NCI-H1105 (cell line): ENCODE measurements around the gene ERP44.
"Not testable (repeated sequence)": the region's sequence is repeated elsewhere in the genome, so short reads cannot be mapped to it uniquely, and the experiment has no call there.

Experiments used
- DNase-seq: peaks from one replicate; lab custom pipeline; 2025; lab: John Stamatoyannopoulos, UW

Gene ERP44

DNA sequence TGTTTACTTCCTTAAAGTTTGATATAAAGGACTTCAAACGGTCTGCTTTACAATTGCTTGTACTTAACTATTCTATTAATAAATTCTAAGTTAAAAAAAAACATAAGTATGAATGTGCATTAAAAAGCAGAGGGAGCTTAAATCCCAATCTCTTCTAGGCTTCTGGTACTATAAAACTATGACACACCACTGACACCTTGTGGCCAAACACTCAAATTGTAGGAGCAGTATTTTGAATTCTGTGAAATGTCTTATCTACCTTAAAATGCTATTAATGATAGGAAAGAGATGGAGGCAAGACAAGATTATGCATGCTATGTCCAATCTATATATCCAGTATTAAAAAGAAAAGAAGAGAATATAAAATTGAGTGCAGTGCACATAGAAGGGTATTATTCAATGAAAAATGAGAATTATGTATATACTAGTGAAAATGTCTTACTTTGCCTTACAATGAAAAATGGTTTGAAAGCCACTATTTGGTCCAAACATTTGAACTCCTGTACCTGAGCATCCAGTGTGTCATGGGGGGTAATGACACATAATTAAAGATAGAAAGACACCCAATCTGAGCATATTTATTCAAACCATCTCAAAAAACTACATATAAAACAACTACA, 87.6 kb downstream of the ERP44 start:
- DNase-seq, result no peak

DNA sequence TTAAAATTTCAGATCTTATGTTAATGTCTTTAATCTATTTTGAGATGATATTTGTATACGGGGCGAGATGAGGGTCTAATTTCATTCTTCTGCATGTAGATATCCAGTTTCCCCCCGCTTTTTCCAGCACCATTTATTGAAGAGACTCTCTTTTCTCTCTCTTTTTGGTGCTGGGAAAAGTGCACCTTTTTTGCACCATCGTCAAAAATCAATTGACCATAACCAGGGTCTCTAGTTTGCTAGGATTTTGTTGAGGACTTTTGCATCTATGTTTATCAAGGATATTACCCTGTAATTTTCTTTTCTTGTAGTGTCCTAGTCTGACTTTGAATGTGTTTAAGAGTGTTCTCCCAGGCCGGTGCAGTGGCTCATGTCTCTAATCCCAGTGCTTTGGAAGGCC, 99.0 kb downstream of the ERP44 start:
- no peak for DNase-seq

DNA sequence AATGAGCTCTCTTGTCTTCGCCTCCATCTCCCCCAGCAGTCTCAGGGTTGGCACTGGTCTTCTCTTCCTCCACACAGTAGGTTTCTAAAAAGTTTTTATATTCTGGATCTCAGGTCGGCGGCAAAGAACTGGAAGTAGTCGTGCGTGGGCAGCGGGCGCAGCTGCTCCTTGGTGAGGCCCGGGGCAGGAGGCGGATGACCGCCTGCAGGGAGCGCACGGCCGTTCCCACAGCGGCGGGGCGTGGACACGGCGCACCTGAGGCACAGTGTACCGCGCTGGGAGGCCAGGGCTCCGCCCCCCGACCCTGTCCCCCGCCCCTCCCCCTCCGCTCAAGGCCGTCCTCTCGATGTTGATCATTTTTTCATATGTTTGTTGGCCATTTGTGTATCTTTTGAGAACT, 99.9 kb downstream of the ERP44 start:
- no peak for DNase-seq

DNA sequence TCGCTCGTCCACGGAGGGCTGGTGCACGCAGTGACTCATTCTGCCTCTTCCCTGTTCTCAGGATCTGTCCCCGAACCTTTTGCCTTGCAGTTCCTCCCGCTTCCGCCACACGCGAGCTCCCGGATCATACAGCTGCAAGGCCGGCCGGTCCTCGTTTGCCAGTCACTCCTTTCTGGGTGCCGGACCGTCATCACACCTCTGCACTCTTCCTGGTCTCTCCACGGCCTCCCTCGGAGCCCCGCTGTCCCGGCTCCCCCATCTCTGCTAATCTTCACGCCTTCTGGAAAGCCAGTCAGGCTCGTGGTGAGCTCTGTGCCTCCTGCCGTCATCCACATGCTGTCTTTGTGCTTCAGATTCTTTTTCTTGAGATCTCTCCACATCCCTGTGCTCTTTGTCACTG, 100.5 kb downstream of the ERP44 start:
- no peak for DNase-seq

DNA sequence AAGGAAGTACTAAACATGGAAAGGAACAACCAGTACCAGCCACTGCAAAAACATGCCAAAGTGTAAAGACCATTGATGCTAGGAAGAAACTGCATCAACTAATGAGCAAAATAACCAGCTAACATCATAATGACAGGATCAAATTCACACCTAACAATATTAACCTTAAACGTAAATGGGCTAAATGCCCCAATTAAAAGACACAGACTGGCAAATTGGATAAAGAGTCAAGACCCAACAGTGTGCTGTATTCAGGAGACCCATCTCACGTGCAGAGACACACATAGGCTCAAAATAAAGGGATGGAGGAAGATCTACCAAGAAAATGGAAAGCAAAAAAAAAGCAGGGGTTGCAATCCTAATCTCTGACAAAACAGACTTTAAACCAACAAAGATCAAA, 108.3 kb downstream of the ERP44 start:
- DNase-seq, result not testable (repeated sequence)

DNA sequence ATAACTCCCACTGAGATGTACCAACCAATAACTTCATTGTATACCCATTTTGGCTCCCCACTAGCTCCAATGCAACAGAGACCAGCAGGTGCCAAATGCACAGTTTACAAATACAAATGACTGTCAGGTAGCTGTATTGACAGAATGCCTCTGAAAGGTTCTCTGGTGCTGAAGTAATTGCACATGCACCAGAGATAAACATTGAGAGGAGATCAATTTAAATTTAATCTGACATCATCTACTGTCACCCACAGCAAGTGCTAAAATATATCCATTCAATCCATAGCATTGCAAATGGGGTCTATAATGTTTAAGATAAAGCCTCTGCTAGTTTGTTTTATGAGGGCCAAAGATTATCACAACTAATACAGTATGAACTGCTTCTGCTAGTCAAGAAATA, 112.2 kb downstream of the ERP44 start:
- no peak for DNase-seq

DNA sequence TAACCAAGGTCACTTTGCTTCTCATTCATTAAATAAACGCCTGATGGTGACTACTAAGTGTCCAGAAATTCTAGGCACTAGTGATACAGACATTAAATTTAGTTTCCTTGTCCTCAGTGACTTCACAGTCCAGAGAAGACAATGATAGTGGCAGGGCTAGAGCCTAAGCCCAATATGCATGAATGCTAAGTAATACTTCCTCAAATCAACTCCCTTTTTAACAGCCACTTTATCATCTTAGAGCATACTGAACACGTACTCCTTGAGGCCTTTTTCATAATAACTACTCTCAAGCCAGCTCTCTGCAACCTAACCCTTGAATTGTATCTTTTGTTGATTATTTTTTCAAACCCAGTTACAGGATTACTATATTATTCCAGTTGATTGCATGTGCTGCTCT, 118.2 kb downstream of the ERP44 start:
- DNase-seq, result no peak

DNA sequence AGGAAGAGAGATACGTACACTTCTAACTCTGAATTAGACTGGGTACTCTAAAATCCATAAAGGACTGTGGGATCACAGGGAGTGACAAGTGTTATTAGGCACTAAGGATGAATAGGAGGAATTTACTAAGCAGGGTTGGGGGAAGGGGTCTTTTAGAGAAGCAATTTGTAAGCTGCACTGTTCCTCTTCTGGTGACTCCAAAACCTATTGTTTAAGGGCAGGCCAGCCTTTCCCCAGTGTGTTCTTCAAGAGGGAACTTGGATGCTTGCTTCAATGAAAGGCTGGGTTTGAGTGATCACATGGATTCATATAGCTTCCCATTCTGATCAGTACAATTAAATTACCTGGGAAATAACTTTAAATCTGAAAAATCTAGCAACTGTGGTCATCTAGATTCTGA, 120.6 kb downstream of the ERP44 start:
- DNase-seq, result no peak

DNA sequence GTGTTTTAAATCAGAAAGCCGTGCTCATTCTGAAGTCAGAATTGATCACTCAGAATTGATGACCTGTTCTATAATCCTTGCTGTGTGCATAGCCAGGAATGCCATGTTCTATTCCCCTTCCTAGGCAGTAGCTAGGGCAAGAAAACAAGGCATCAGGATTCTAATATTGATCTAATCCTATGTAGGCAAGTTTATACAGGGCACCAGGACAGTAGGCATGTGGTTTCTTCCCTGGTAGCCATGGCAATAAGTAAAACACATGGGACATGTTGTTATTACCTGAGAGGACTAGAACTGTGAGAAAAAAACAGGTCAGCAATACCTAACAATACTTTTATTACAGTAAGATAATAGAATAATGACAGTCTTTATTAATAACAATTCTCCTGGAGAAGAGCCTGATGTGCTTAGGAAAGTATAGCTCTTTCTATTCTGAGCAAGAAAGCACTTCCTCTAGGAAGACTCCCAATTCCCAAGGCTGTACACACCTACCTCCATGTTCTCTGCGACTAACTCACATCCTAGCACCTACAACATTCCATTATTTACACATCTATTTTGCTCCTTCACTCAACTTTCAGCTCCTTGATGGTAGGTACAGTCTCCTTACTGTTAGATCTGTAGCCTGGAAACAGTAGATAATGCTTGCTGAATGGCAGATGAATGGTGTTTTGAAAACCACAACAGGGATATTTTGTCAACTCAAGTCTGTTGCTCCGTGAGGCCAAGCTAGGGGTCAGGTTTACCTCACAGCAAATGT, 121.6 kb downstream of the ERP44 start:
- no peak for DNase-seq

DNA sequence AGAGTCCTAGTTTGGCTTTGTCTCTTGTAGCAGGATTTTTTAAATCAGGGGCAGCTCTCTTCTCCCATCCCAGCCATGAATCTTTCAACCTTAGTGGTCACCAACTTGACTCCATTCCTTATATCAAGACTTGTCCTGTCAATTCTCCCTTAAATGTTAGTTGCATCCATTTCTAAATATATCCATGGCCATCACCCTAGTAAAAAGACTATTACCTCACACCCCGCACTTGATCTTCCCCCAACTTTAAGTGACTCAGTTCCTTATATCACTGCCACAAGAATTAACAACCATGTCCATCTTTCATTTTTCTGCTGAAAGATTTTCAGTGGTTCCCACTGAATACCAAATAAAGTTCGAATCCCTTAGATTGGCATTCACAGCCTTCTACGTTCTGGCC, 125.3 kb downstream of the ERP44 start:
- DNase-seq, result no peak

DNA sequence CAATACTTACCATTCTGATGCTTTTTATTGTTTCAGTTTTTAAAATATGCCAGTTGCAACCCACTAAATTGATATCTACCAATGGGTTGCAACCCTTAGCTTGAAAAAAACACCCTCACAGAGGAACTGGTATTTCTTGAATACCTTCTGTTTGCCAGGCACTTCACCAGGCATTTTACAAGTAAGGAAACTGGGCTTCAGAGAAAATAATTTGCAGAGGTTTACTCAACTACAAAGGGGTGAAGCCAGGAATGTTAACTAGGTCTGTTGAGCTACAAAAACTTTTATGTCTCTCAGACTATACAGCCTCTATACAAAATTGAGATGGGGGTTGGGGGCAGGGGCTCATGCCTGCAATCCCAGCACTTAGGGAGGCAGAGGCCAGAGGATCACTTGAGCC, 127.4 kb downstream of the ERP44 start:
- DNase-seq, result no peak

DNA sequence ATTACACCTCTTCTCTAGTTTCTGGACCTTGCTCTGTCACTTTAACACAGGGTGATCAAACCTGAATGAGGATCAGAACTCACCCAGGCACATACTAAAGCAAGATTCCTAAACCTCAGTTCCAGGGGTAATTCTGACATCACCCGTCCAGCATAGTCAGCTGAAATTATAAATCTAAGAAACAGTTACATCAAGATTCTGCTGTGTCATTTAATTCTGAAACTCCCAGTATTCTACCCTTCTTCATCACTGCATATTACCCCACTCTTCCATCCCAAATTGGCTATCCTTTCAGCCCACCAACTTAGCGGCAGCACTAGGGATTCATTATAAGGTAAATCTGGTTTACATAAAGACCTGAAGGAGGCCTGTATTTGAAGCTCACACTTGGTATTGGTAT, 128.3 kb downstream of the ERP44 start:
- DNase-seq, result no peak

DNA sequence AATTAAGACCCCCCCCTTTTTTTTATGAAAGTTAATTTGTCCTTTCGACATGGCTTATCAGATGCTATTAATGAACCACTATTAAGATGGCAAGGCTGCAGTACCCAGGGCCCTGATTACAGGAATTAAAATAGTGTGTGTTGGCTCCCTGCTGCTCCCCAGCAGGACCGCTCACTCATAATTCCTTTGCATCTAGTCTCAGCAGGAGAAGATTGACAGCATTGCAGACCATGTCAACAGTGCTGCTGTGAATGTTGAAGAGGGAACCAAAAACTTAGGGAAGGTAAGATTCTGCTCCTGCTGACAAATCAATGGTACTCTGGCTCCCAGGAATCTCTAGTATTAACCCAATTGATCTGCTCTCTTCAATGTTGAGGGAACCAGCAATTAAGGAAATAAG, 131.3 kb downstream of the ERP44 start:
- no peak for DNase-seq

DNA sequence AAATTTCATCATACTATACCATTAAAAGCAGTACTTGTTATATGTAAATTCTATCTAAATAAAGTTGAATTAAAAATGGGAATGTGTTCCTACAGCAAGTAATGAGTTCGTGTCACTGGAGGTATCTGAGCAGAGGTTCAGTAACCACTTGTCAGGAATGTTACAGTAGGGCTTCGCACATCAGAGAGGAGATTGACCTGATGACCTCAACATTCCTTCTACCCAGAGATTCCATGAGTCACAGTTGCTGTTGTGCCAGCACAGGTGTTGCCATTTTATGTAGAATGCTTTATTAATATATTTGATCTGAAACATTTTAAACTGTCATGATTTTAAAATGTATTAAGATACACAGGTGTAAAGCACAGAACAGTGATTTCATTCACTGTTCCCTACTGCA, 132.1 kb downstream of the ERP44 start:
- DNase-seq, result no peak

DNA sequence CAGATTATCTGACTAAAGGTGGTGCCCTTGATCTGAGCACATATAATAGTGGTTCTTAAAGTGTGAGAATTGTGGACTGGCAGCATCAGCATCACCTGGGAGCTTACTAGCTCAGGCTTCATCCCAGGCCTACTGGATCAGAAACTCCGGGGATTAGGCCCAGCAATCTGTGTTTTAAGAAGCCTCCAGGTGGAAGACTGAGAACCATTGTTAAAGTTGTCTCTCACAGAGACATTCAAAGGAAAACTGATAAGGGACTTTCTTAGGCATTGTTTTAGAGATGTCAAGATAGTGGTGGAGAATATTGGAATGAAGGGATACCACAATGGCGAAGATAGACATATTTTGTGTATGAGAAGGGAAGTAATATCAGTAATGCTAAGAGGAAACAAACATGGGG, 132.8 kb downstream of the ERP44 start:
- no peak for DNase-seq

DNA sequence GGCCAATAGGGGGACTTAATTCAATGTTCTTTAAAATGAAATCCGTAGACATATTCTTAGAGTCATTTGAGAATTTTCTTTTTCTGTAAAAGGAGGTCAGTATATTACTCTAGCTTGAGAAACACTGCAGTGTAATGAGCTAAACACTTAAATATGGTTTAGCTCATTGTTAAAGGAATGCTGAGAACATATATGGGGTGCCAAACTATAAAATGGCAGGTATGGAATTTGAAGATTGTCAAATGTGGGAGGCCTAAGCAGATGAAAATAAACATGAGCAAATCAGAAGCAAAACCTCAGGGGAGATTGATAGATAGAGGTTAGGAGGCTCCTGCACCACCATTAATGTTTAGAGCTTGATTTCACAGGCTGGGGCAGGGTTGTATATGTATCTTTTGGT, 134.5 kb downstream of the ERP44 start:
- no peak for DNase-seq

DNA sequence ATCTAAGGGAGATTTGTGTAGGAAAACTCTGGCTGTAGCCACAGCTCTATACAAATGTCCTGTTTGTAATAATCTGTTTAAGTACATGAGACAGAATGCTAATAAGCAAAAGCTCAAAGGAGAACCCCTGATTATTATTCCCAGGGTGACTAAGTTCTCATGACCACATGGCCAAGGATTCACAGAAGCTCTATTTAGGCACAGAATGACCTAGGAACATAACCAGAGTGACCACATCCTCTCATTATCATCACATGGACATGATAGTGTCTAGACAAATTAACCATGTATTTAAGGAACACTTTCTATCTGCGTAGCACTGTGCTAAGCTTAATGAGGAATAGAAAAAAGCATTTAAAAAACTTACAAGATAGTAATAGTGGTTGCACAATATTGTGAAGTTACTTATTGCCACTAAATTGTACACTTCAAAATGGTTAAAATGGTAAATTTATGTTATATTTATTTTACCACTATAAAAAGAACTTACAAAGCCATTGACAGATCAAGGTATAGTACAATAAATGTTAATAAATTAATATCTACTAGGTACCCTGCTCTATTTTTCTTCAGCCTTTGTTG, 136.0 kb downstream of the ERP44 start:
- DNase-seq, result no peak

DNA sequence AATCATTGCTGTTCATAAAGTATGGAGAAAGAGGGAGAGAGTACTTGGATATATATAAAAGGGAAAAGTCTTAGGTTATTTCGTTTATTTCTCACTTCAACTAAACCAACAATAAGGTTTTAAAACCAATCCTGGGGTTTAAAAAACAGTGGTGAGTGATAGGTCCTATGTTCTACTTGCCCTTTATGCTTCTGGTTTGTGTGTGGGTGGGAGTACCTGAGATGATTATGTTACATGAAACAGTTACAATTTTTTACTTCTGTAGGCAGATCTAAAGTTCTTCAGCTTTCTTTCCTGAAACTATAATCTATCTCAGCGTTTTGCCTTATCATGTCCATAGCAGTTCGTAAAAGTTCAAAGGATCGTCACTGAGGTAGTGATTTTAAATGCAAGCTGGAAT, 143.2 kb downstream of the ERP44 start:
- DNase-seq, result no peak

DNA sequence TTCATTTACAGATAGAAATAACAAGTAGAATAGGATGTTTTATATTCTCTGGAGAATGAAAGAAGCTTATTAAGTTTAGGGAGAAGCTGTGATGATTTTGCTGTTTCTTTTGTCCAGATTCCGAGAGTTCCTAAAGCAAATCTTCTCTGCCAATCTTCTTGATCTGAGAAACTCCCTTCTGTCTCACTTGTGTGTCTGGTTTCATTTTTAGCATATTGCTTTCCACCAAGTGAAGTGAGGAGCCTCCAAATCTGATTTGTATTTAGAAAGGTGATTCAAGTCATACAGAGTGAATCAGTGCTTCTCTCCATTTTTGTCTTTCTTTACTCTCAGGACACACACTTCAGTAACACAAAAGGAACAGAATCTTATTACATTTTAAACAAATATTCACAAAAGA, 144.0 kb downstream of the ERP44 start:
- no peak for DNase-seq

DNA sequence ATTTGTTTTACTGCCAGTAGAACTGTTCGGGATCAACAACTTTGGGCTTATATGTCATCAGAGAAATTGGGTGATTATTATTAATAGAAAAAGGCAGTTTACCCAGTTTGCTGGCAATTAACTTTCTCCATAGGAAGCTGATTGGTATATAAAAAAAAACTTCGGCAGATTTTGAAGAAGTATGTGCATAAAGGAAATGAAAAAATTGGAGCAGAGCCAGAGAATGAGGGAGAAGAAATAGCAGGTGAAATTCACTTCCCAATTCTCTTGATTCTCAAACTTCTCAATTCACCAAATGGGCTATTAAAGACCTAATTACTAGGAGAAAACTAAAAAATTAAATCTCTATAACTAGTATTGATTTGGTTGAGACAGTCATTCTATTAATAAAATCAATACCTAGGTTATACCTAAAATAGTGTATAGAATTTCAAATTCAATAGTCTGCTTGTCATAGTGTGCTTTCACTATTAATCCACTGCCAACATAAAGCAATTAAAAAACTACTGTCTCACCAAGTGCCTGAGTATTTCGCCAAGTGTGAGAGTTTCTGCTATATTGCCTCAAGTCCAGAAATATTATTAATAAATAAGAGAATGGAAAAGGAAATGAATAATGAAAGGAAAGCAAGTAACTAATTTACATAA, 144.8 kb downstream of the ERP44 start:
- DNase-seq, result no peak

DNA sequence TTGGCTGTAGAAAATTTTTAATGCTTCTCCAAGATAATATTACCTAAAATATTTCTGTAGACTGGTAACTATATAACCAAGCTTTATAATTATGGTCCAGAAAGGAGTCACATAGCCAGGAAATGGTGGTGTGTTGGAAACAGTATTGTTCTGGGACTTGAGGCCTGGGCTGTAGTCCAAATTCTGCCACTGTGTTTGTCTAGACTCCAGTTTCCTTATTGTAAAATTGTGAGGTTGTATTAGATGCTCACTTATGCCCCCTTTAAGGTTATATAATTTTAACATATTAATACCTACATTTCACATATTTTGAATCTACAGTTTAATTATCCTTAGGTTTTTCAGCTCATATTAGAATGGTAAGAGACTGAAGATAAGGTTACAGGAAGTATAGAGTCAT, 149.9 kb downstream of the ERP44 start:
- no peak for DNase-seq

DNA sequence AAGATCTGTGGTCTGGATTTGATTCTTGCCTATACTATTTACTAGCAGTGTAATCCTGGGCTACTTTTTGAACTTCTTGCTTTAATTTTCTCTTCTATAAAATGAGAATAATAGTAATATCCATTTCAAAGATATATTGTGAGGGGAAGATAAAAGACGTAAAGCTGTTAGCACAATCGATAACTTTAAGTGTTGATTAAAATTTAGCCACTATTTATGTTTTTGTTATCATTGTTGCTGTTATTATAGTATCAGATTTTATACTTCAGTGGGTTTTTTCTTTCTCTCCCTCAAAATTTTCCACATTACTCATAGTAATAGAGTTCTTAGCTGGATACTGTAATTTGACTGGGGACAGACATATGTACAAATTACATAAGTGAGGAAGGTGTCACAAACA, 150.3 kb downstream of the ERP44 start:
- no peak for DNase-seq

DNA sequence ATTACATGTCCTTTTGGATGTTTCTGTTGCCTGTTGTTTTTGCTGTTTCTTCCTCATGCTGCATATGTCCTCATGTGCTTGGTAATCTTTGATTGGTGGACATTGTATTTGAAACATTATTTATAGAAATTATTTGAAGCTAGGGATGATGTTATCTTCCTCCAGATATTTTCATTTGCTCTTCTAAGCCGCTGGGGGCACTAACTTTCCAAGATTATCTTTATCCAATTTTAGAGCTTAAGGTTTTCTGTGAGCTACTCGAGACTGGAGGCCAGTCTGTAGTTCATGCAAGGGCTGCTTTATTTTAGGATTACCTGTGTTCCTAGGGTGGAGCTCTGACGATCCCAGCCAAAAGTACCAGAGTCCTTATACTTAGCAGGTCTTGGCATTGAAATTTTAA, 151.4 kb downstream of the ERP44 start:
- DNase-seq, result no peak
